H1 (cell line): Measurements from ENCODE around the gene PLCXD1. TPM values are rescaled to one million over a fixed set of nuclear protein-coding genes. Genes with fewer than 3 reads are reported as not detected.

Experiments used
- ASH2L ChIP-seq: fragments of 200-600, 300-600 bp; sonication (generic); IDR thresholded peaks from one replicate; pipeline ENCODE4 v1.7.1; 2017; ENCODE audit warnings: low read length
- ATF3 ChIP-seq: IDR thresholded peaks from 2 replicates; pipeline ENCODE4 v1.6.1; 2011; ENCODE audit warnings: low read depth, mild to moderate bottlenecking, low read length; ENCODE audit not compliant: insufficient read depth
- BACH1 ChIP-seq: IDR thresholded peaks from 2 replicates; pipeline ENCODE4 v1.6.1; 2012; ENCODE audit warnings: low read length, improper control_type of control experiment
- CHD1 ChIP-seq: IDR thresholded peaks from 2 replicates; pipeline ENCODE4 v1.6.1; 2012; ENCODE audit warnings: low read depth, low read length, improper control_type of control experiment
- CREB1 ChIP-seq: IDR thresholded peaks from 2 replicates; pipeline ENCODE4 v1.6.1; 2012; ENCODE audit warnings: inconsistent platforms
- CTBP2 ChIP-seq: IDR thresholded peaks from 2 replicates; pipeline ENCODE4 v1.7.0; 2011; ENCODE audit warnings: borderline replicate concordance, mild to moderate bottlenecking, moderate library complexity, mixed read lengths, low read length; ENCODE audit not compliant: insufficient read depth, insufficient read length
- E2F6 ChIP-seq: IDR thresholded peaks from 2 replicates; pipeline ENCODE4 v1.6.1; 2012; ENCODE audit warnings: inconsistent platforms
- JUN ChIP-seq: IDR thresholded peaks from 2 replicates; pipeline ENCODE4 v1.6.1; 2011; ENCODE audit warnings: low read depth, mild to moderate bottlenecking, improper control_type of control experiment, low read length
- RAD21 ChIP-seq, 2 experiments: IDR thresholded peaks in 1 of 2; conservative IDR thresholded peaks in 1 of 2; 2 replicates each; pipeline ENCODE4 v1.6.1; 2011; ENCODE audit warnings: low read depth in 2 of 2, low read length in 2 of 2, improper control_type of control experiment in 1 of 2, inconsistent platforms in 1 of 2, mild to moderate bottlenecking in 1 of 2, moderate library complexity in 1 of 2
- RBBP5 ChIP-seq: IDR thresholded peaks from 2 replicates; pipeline ENCODE4 v1.7.1; 2012; ENCODE audit warnings: low read depth, mild to moderate bottlenecking, inconsistent platforms, low read length, moderate library complexity, borderline replicate concordance
- SIN3A ChIP-seq, 2 experiments: IDR thresholded peaks in 1 of 2; conservative IDR thresholded peaks in 1 of 2; 2 replicates each; pipeline ENCODE4 v1.6.1; 2011 to 2012; ENCODE audit warnings: low read length in 2 of 2, improper control_type of control experiment in 1 of 2, low read depth in 1 of 2, mild to moderate bottlenecking in 1 of 2
- SIRT6 ChIP-seq: IDR thresholded peaks from one replicate; pipeline ENCODE4 v1.7.1; 2012; ENCODE audit warnings: low read length, inconsistent platforms
- SP1 ChIP-seq: IDR thresholded peaks from 2 replicates; pipeline ENCODE4 v1.6.1; 2011; ENCODE audit warnings: low read depth, low read length
- TAF1 ChIP-seq: IDR thresholded peaks from 2 replicates; pipeline ENCODE4 v1.6.1; 2011; ENCODE audit warnings: mild to moderate bottlenecking, low read depth, low read length
- polyA plus RNA-seq, 7 experiments: library from polyadenylated mRNA; depleted of rRNA in 3 of 7; stranded (reverse) in 5 of 7; unstranded in 2 of 7; fragments of >200 nt in 5 of 7; fragments of 200-250 nt in 2 of 7; gene quantifications; 1 replicate in 5 of 7; 2 replicates in 1 of 7; 4 replicates in 1 of 7; pipeline versions ENCODE4 v1.2.1 to v1.2.3, GENCODE V29; 2011 to 2013; ENCODE audit warnings: missing spikeins in 2 of 7, mixed read lengths in 2 of 7
- total RNA-seq: library from RNA; stranded (reverse); fragmentation: NEBNext Ultra II Directional; extraction: Animal tissue kit (Norgen Biotek cat#: 25700); gene quantifications from 2 replicates; pipeline ENCODE4 v1.2.1, GENCODE V29; 2021

Gene PLCXD1
- total and polyA plus RNA-seq, 2 of the 8 experiments (the other 6 are each of a cell fraction or from before 2014, with no cell fraction given), result 93.6 to 124 TPM

- TF ChIP-seq RAD21 (IDR thresholded peaks at IDR 0.05 in 1 of 2, conservative IDR thresholded peaks at IDR 0.05 in 1 of 2; ENCODE audit: low read depth in 2 of 2, low read length in 2 of 2), result no peak; a peak in 1 of 4 replicates
- no peak for TF ChIP-seq ATF3
- TF ChIP-seq CHD1, result no peak
- peak; percentile 70; the same call in 1 of the 2 replicates for TF ChIP-seq SP1
- TF ChIP-seq SIRT6, result no peak
- TF ChIP-seq TAF1, result peak; percentile 75
- TF ChIP-seq CTBP2, result no peak
- no peak for TF ChIP-seq BACH1
- TF ChIP-seq E2F6, result no peak
- TF ChIP-seq SIN3A (conservative IDR thresholded peaks at IDR 0.05 in 1 of 2, IDR thresholded peaks at IDR 0.05 in 1 of 2; ENCODE audit: low read depth in 1 of 2, low read length in 2 of 2), result peak in 1 of 2 experiments; percentile 76; a peak in 2 of 4 replicates
- TF ChIP-seq CREB1, result peak; percentile 62; the same call in 1 of the 2 replicates
- no peak for TF ChIP-seq RBBP5
- no peak for TF ChIP-seq JUN
- no peak for TF ChIP-seq ASH2L
Measured at GRCh38 chrX:283115-283845, 2.1 kb downstream of the PLCXD1 start (continued).
